ENCODE data around the gene XRRA1. TPM values are rescaled to one million over a fixed set of nuclear protein-coding genes. Genes with fewer than 3 reads are reported as not detected.

Gene XRRA1
- total RNA-seq, 2 donors from 2014 or later: 5.3 to 13.8 TPM

GRCh38 chr11:74952752-74953151, 3.9 kb upstream of the XRRA1 start:
- DNase-seq: no peak
- intact Hi-C loops (cut with DNase I): no loop called here
- no peak for ATAC-seq

- ATAC-seq: no peak
- no peak for DNase-seq
- intact Hi-C loops (cut with DNase I): no loop called here
These were observed 2.3 kb upstream of the XRRA1 start for GRCh38 chr11:74951226-74951625.

GRCh38 chr11:74950374-74950969, 1.6 kb upstream of the XRRA1 start:
- ATAC-seq: no peak
- intact Hi-C loops (cut with DNase I): no loop called here
- DNase-seq: no peak

GRCh38 chr11:74949753-74950137, 854 bp upstream of the XRRA1 start:
- intact Hi-C loops (cut with DNase I): no loop called here
- DNase-seq (no peak), ATAC-seq (peak in 1 of 2 donors; percentile 37)

- no peak for DNase-seq
- intact Hi-C loops (cut with DNase I): no loop called here
- peak; percentile 13 to 47 for ATAC-seq
These were observed 369 bp downstream of the XRRA1 start for GRCh38 chr11:74948546-74948897.

GRCh38 chr11:74942073-74942759, 6.7 kb downstream of the XRRA1 start:
- peak in 1 of 2 donors; percentile 47 for ATAC-seq
- no peak for DNase-seq
- intact Hi-C loops (cut with DNase I): no loop called here

- ATAC-seq: no peak
- intact Hi-C loops (cut with DNase I): no loop called here
These were observed 7.4 kb downstream of the XRRA1 start for GRCh38 chr11:74941492-74941891.

GRCh38 chr11:74937696-74938475, 11.0 kb downstream of the XRRA1 start:
- no peak for ATAC-seq
- intact Hi-C loops (cut with DNase I): no loop called here
- no peak for DNase-seq

More at GRCh38 chr11:74941492-74941891, 7.4 kb downstream of the XRRA1 start:
- no peak for DNase-seq

GRCh38 chr11:74936976-74937375, 11.9 kb downstream of the XRRA1 start:
- DNase-seq (no peak), ATAC-seq (no peak)
- intact Hi-C loops (cut with DNase I): no loop called here

- intact Hi-C loops (cut with DNase I): no loop called here
- DNase-seq (no peak), ATAC-seq (no peak)
These were observed 12.8 kb downstream of the XRRA1 start for GRCh38 chr11:74936087-74936486.

GRCh38 chr11:74935285-74935684, 13.6 kb downstream of the XRRA1 start:
- intact Hi-C loops (cut with DNase I): no loop called here
- no peak for ATAC-seq
- DNase-seq: no peak

- ATAC-seq: no peak
- intact Hi-C loops (cut with DNase I): loop anchor here in 1 of 2 donors (5.0 kb wide), 2 partner anchors 99 to 309 kb away; partner anchors contain the start of gene TPBGL
These were observed 15.1 kb downstream of the XRRA1 start for GRCh38 chr11:74933765-74934164.

GRCh38 chr11:74932797-74933196, 16.1 kb downstream of the XRRA1 start:
- ATAC-seq (no peak), DNase-seq (no peak)
- intact Hi-C loops (cut with DNase I): loop anchor here in 1 of 2 donors (5.0 kb wide), 2 partner anchors 100 to 310 kb away; partner anchors contain the start of gene TPBGL

More at GRCh38 chr11:74933765-74934164, 15.1 kb downstream of the XRRA1 start:
- DNase-seq: no peak

GRCh38 chr11:74932169-74932568, 16.7 kb downstream of the XRRA1 start:
- ATAC-seq: no peak
- intact Hi-C loops (cut with DNase I): loop anchor here in 1 of 2 donors (5.0 kb wide), 2 partner anchors 100 to 310 kb away; partner anchors contain the start of gene TPBGL

GRCh38 chr11:74929431-74930363, 19.2 kb downstream of the XRRA1 start:
- intact Hi-C loops (cut with DNase I): loop anchor here (1.0 to 10.0 kb wide), 4 partner anchors 103 to 315 kb away; partner anchors contain the start of gene TPBGL (in 2 of the 2)
- DNase-seq (peak; percentile 63), ATAC-seq (peak; percentile 84 to 87)

More at GRCh38 chr11:74932169-74932568, 16.7 kb downstream of the XRRA1 start:
- no peak for DNase-seq

GRCh38 chr11:74927496-74927895, 21.4 kb downstream of the XRRA1 start:
- intact Hi-C loops (cut with DNase I): loop anchor here in 1 of 2 donors (10.0 kb wide), 1 partner anchor 317 kb away; the partner anchor contains the start of gene TPBGL
- ATAC-seq (no peak), DNase-seq (no peak)

GRCh38 chr11:74926304-74927030, 22.4 kb downstream of the XRRA1 start:
- intact Hi-C loops (cut with DNase I): loop anchor here in 1 of 2 donors (10.0 kb wide), 1 partner anchor 318 kb away; the partner anchor contains the start of gene TPBGL
- DNase-seq: no peak
- ATAC-seq: no peak

- DNase-seq (no peak), ATAC-seq (no peak)
- intact Hi-C loops (cut with DNase I): loop anchor here in 1 of 2 donors (10.0 kb wide), 1 partner anchor 320 kb away; the partner anchor contains the start of gene TPBGL
These were observed 23.6 kb downstream of the XRRA1 start for GRCh38 chr11:74925281-74925680.

All from left cardiac atrium (tissue), 4 donors.